GM23338 (cell line): ENCODE results near the gene EVL.

Experiments
- CREB1 ChIP-seq: fragments of 250-450 bp; sonication (Bioruptor Pico); IDR thresholded peaks from 2 replicates; pipeline ENCODE4 v1.5.0; 2020; ENCODE audit warnings: low read depth, mild to moderate bottlenecking, moderate library complexity
- EZH2 ChIP-seq: fragments of 200-600 bp; sonication (generic); IDR thresholded peaks from one replicate; pipeline ENCODE4 v1.8.0; 2017; ENCODE audit warnings: antibody characterized with exemption, mild to moderate bottlenecking, low read depth; ENCODE audit not compliant: unreplicated experiment
- EZH2phosphoT487 ChIP-seq: fragments of 200-600 bp; sonication (generic); IDR thresholded peaks from one replicate; pipeline ENCODE4 v1.8.1; 2018; ENCODE audit warnings: antibody characterized with exemption; ENCODE audit not compliant: unreplicated experiment
- JUNB ChIP-seq: IDR thresholded peaks from one replicate; pipeline ENCODE4 v1.6.1; 2016; ENCODE audit warnings: antibody characterized with exemption; ENCODE audit not compliant: unreplicated experiment
- POLR2AphosphoS5 ChIP-seq: IDR thresholded peaks from 2 replicates; pipeline ENCODE4 v1.6.1; 2016; ENCODE audit warnings: antibody characterized with exemption, low read depth
- TF ChIP-seq, protein P1 (sequence below), 2 experiments: fragments of 200-600 bp in 1 of 2; sonication (generic) in 1 of 2; conservative IDR thresholded peaks; 2 replicates each; pipeline versions ENCODE4 v1.5.1 to v1.6.1; 2016 to 2017; ENCODE audit warnings: antibody characterized with exemption in 2 of 2, low read depth in 2 of 2, mild to moderate bottlenecking in 2 of 2, moderate library complexity in 1 of 2
- TF ChIP-seq, protein P2 (sequence below): IDR thresholded peaks from 2 replicates; pipeline ENCODE4 v1.6.1; 2016; ENCODE audit warnings: antibody characterized with exemption
- TF ChIP-seq, protein P3 (sequence below): IDR thresholded peaks from one replicate; pipeline ENCODE4 v1.6.1; 2018; ENCODE audit warnings: antibody characterized with exemption; ENCODE audit not compliant: unreplicated experiment

DNA sequence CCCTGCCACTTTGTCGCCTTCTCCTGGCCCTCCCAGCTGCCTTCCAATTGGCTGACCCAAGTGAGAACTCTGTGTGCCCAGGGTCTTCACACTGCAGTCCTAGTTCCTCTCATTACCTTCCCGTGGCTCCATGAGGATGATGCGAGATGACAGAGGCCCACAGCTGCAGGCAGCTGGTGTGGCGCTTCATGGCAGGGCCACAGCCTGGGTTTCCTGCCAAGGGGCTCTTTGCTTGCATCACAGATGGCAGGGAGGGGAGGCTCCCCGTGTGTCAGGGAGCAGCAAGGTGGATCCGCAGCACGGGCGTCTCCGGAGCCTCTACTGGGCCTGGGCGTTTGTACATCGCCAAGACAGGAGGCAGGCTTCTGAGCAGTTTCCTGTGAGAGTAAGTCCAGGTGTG, 65.3 kb downstream of the EVL start:
- TF ChIP-seq, protein P1, sequence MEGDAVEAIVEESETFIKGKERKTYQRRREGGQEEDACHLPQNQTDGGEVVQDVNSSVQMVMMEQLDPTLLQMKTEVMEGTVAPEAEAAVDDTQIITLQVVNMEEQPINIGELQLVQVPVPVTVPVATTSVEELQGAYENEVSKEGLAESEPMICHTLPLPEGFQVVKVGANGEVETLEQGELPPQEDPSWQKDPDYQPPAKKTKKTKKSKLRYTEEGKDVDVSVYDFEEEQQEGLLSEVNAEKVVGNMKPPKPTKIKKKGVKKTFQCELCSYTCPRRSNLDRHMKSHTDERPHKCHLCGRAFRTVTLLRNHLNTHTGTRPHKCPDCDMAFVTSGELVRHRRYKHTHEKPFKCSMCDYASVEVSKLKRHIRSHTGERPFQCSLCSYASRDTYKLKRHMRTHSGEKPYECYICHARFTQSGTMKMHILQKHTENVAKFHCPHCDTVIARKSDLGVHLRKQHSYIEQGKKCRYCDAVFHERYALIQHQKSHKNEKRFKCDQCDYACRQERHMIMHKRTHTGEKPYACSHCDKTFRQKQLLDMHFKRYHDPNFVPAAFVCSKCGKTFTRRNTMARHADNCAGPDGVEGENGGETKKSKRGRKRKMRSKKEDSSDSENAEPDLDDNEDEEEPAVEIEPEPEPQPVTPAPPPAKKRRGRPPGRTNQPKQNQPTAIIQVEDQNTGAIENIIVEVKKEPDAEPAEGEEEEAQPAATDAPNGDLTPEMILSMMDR (conservative IDR thresholded peaks at IDR 0.05; ENCODE audit: low read depth in 2 of 2) = no peak
- no peak for TF ChIP-seq EZH2
- TF ChIP-seq POLR2AphosphoS5 = no peak
- TF ChIP-seq, protein P2, sequence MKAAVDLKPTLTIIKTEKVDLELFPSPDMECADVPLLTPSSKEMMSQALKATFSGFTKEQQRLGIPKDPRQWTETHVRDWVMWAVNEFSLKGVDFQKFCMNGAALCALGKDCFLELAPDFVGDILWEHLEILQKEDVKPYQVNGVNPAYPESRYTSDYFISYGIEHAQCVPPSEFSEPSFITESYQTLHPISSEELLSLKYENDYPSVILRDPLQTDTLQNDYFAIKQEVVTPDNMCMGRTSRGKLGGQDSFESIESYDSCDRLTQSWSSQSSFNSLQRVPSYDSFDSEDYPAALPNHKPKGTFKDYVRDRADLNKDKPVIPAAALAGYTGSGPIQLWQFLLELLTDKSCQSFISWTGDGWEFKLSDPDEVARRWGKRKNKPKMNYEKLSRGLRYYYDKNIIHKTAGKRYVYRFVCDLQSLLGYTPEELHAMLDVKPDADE = no peak
- TF ChIP-seq CREB1 (CRISPR knock-in tag) = no peak
- TF ChIP-seq, protein P3, sequence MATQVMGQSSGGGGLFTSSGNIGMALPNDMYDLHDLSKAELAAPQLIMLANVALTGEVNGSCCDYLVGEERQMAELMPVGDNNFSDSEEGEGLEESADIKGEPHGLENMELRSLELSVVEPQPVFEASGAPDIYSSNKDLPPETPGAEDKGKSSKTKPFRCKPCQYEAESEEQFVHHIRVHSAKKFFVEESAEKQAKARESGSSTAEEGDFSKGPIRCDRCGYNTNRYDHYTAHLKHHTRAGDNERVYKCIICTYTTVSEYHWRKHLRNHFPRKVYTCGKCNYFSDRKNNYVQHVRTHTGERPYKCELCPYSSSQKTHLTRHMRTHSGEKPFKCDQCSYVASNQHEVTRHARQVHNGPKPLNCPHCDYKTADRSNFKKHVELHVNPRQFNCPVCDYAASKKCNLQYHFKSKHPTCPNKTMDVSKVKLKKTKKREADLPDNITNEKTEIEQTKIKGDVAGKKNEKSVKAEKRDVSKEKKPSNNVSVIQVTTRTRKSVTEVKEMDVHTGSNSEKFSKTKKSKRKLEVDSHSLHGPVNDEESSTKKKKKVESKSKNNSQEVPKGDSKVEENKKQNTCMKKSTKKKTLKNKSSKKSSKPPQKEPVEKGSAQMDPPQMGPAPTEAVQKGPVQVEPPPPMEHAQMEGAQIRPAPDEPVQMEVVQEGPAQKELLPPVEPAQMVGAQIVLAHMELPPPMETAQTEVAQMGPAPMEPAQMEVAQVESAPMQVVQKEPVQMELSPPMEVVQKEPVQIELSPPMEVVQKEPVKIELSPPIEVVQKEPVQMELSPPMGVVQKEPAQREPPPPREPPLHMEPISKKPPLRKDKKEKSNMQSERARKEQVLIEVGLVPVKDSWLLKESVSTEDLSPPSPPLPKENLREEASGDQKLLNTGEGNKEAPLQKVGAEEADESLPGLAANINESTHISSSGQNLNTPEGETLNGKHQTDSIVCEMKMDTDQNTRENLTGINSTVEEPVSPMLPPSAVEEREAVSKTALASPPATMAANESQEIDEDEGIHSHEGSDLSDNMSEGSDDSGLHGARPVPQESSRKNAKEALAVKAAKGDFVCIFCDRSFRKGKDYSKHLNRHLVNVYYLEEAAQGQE = no peak
- no peak for TF ChIP-seq EZH2phosphoT487
- TF ChIP-seq JUNB = no peak
